ENCODE measurements around the gene CXXC4. TPM values are rescaled to one million over a fixed set of nuclear protein-coding genes. Genes with fewer than 3 reads are reported as not detected.
A peak's percentile ranks its signal among the peaks of the same experiment; 100 is the strongest.

Gene CXXC4
- total and polyA plus RNA-seq, 2 of the 13 experiments (the other 11 are each of a cell fraction or from before 2014, with no cell fraction given), result not detected

DNA sequence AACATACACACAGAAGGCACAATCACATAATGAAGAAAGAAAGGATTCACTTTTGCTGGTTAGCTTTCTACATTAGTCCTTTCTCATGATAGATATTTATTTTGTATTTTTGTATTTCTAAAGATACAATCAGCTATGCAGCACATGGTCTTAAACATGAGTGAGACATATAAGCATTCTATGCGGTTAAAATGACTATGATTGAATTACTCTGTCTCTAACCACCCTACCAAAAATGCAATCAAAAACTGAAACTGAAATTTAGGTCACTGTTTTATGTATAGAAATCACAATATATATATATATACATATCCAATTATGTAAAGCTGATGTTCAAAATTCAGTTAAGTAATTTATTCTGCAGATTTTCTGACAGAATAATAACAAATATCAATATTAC, 21.9 kb downstream of the CXXC4 start (continued):
- TF ChIP-seq, protein P1, sequence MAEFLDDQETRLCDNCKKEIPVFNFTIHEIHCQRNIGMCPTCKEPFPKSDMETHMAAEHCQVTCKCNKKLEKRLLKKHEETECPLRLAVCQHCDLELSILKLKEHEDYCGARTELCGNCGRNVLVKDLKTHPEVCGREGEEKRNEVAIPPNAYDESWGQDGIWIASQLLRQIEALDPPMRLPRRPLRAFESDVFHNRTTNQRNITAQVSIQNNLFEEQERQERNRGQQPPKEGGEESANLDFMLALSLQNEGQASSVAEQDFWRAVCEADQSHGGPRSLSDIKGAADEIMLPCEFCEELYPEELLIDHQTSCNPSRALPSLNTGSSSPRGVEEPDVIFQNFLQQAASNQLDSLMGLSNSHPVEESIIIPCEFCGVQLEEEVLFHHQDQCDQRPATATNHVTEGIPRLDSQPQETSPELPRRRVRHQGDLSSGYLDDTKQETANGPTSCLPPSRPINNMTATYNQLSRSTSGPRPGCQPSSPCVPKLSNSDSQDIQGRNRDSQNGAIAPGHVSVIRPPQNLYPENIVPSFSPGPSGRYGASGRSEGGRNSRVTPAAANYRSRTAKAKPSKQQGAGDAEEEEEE (CRISPR knock-in tag; IDR thresholded peaks at IDR 0.05; ENCODE audit: borderline replicate concordance), result no peak
- no peak for TF ChIP-seq ZC3H4 (CRISPR knock-in tag; IDR thresholded peaks at IDR 0.05; ENCODE audit: borderline replicate concordance)
- TF ChIP-seq, protein P2, sequence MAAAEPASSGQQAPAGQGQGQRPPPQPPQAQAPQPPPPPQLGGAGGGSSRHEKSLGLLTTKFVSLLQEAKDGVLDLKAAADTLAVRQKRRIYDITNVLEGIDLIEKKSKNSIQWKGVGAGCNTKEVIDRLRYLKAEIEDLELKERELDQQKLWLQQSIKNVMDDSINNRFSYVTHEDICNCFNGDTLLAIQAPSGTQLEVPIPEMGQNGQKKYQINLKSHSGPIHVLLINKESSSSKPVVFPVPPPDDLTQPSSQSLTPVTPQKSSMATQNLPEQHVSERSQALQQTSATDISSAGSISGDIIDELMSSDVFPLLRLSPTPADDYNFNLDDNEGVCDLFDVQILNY (CRISPR knock-in tag; conservative IDR thresholded peaks at IDR 0.05), result no peak
- no peak for TF ChIP-seq ZNF224 (CRISPR knock-in tag; IDR thresholded peaks at IDR 0.05)
- no peak for TF ChIP-seq BRCA1 (CRISPR knock-in tag; IDR thresholded peaks at IDR 0.05)
- no peak for TF ChIP-seq ATAD3A (CRISPR knock-in tag; IDR thresholded peaks at IDR 0.05)

DNA sequence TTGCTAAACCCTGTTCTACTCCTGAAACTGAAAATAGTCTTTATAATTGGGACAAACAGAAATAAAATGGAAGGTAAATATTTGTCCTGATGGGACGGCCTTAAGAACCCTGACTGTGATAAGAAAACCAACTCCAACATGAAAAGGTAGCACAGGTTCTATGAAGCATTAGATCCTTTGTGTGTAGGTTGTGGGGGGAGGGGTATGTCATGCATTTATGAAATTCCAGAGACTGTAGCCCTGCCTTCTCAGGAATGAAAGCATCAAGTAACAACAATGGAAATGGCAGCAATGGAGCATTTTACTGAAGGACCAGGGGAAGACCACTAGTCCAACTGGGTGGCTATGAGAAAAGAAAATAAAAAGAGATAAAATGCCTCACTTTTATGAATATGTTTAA, 23.9 kb downstream of the CXXC4 start:
- Histone ChIP-seq H3K9me3 (ENCODE audit: low read length) (no peaks in the 10 kb centered on the region), H3K4me3 (replicated peaks in 1 of 3; ENCODE audit: insufficient read depth in 1 of 3, low read depth in 2 of 3, low read length in 3 of 3) (no peak overlapping the region), H2AFZ (ENCODE audit: low read length) (no peak overlapping the region), H3K27me3 (ENCODE audit: control insufficient read depth in 1 of 2, insufficient read depth in 2 of 2, low read length in 2 of 2) (no peaks in the 10 kb centered on the region; a peak in 1 of 5 replicates), H3K9ac (ENCODE audit: insufficient read depth, low read depth, low read length) (no peak overlapping the region), H4K20me1 (ENCODE audit: insufficient read depth, low read length) (no peaks in the 10 kb centered on the region), H3K36me3 (replicated peaks in 1 of 2; ENCODE audit: control insufficient read depth in 1 of 2, insufficient read depth in 2 of 2, low read length in 2 of 2) (no peaks in the 10 kb centered on the region), H3K27ac (ENCODE audit: extremely low read length, insufficient read depth, low read length) (no peak overlapping the region), H3K4me2 (ENCODE audit: low read depth, low read length) (no peak overlapping the region), H3K4me1 (ENCODE audit: insufficient read depth, low read length) (no peaks in the 10 kb centered on the region), H3K79me2 (ENCODE audit: insufficient read depth, low read length) (no peaks in the 10 kb centered on the region)
- in situ Hi-C loops (cut with HindIII; ENCODE audit: extremely low pct_ligation_motif_present, low pct_unique_long_range_greater_than_20kb) (no loop called here), intact Hi-C loops (cut with micrococcal nuclease; ENCODE audit: unreplicated experiment) (no loop called here)
- DNase-seq (ENCODE audit: low spot score) (peak; percentile 5), ATAC-seq (no peak), FAIRE-seq (no peak)
- no TSS peak for BruUV-seq (replicated peaks)
- TF ChIP-seq POLR2A (IDR thresholded peaks at IDR 0.05; ENCODE audit: insufficient read depth in 1 of 2, low read depth in 2 of 2, low read length in 2 of 2) (no peak), REL (CRISPR knock-in tag; conservative IDR thresholded peaks at IDR 0.05) (no peak), ZNF616 (CRISPR knock-in tag; IDR thresholded peaks at IDR 0.05; ENCODE audit: low read depth) (no peak), FOXA3 (CRISPR knock-in tag; IDR thresholded peaks at IDR 0.05) (no peak), HMGA1 (CRISPR knock-in tag; conservative IDR thresholded peaks at IDR 0.05) (no peak), IRF2 (CRISPR knock-in tag; IDR thresholded peaks at IDR 0.05) (no peak), CENPT (CRISPR knock-in tag; IDR thresholded peaks at IDR 0.05; ENCODE audit: low read depth) (no peak), RARG (CRISPR knock-in tag; IDR thresholded peaks at IDR 0.05; ENCODE audit: low read depth) (no peak), MLLT10 (CRISPR knock-in tag; IDR thresholded peaks at IDR 0.05) (no peak), TCF7L2 (IDR thresholded peaks at IDR 0.05; ENCODE audit: low read depth, low read length) (no peak), IKZF1 (IDR thresholded peaks at IDR 0.05) (no peak), CC2D1A (CRISPR knock-in tag; IDR thresholded peaks at IDR 0.05) (no peak), SCMH1 (CRISPR knock-in tag; IDR thresholded peaks at IDR 0.05; ENCODE audit: borderline replicate concordance) (no peak), ASH2L (IDR thresholded peaks at IDR 0.05; ENCODE audit: insufficient read length, low read depth, low read length) (no peak), ZNF781 (CRISPR knock-in tag; IDR thresholded peaks at IDR 0.05; ENCODE audit: borderline replicate concordance, not compliant biosample characterization) (no peak), ZNF160 (CRISPR knock-in tag; IDR thresholded peaks at IDR 0.05) (no peak)
- POLR2A ChIA-PET, result no interaction called here
- CTCF ChIA-PET (ENCODE audit: low intra/inter-chr PET ratio, low total read pairs), result no interaction called here
- 0% methylated on average over 1 of the region's 1 CpG for WGBS (ENCODE audit: low lambda C conversion rate)

All from HepG2 (cell line).